A673 (cell line): Measurements from ENCODE around the gene ADAMTS19.

Experiments
- EZH2 ChIP-seq: fragments of 200-600 bp; sonication (generic); IDR thresholded peaks from 2 replicates; pipeline ENCODE4 v1.6.1; 2017; ENCODE audit warnings: borderline replicate concordance, low read depth, mild to moderate bottlenecking, mixed read lengths, antibody characterized with exemption, low read length; ENCODE audit not compliant: poor library complexity, severe bottlenecking
- TF ChIP-seq, protein P1 (sequence below): fragments of 300-800, 200-600 bp; sonication (generic); conservative IDR thresholded peaks from 2 replicates; pipeline ENCODE4 v1.5.1; 2017; ENCODE audit warnings: low read depth, mild to moderate bottlenecking, antibody characterized with exemption, low read length, moderate library complexity, mixed read lengths

GRCh38 chr5:129656952-129657351, 196.9 kb downstream of the ADAMTS19 start:
- TF ChIP-seq, protein P1, sequence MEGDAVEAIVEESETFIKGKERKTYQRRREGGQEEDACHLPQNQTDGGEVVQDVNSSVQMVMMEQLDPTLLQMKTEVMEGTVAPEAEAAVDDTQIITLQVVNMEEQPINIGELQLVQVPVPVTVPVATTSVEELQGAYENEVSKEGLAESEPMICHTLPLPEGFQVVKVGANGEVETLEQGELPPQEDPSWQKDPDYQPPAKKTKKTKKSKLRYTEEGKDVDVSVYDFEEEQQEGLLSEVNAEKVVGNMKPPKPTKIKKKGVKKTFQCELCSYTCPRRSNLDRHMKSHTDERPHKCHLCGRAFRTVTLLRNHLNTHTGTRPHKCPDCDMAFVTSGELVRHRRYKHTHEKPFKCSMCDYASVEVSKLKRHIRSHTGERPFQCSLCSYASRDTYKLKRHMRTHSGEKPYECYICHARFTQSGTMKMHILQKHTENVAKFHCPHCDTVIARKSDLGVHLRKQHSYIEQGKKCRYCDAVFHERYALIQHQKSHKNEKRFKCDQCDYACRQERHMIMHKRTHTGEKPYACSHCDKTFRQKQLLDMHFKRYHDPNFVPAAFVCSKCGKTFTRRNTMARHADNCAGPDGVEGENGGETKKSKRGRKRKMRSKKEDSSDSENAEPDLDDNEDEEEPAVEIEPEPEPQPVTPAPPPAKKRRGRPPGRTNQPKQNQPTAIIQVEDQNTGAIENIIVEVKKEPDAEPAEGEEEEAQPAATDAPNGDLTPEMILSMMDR, result no peak
- no peak for TF ChIP-seq EZH2
